Measurements from ENCODE around the gene STOM. TPM values are rescaled to one million over a fixed set of nuclear protein-coding genes. Genes with fewer than 3 reads are reported as not detected.

STOM gene
- total RNA-seq, 1 experiment from 2014 or later: 7.6 TPM

- no peak overlapping the region for H3K27ac ChIP-seq
Measured at GRCh38 chr9:121348221-121348620, 21.8 kb downstream of the STOM start.

GRCh38 chr9:121345070-121345469 lies 25.0 kb downstream of the STOM start:
- 0 out of 2 replicates have a peak overlapping the region, but pooled peaks have one; percentile 4 for H3K4me2 ChIP-seq

More at GRCh38 chr9:121348221-121348620, 21.8 kb downstream of the STOM start:
- Histone ChIP-seq H3K4me2 (no peak overlapping the region), H3K9me3 (ENCODE audit: insufficient read depth, low read depth) (no peaks in the 10 kb centered on the region), H2AFZ (no peak overlapping the region), H4K20me1 (ENCODE audit: insufficient read depth) (no peaks in the 10 kb centered on the region), H3F3A (ENCODE audit: insufficient read depth, low read depth) (peaks cover 17% of the 10 kb centered on the region), H3K4me1 (replicated peaks; ENCODE audit: insufficient read depth) (peaks cover 21% of the 10 kb centered on the region), H3K9me2 (ENCODE audit: insufficient read depth) (no peaks in the 10 kb centered on the region), H3K4me3 (no peak overlapping the region), H3K27me3 (ENCODE audit: insufficient read depth, low read depth) (no peaks in the 10 kb centered on the region), H3K36me3 (ENCODE audit: low read depth) (no peaks in the 10 kb centered on the region), H3K79me2 (ENCODE audit: low read depth) (no peaks in the 10 kb centered on the region)
- intact Hi-C loops (cut with micrococcal nuclease; ENCODE audit: unreplicated experiment): no loop called here
- TF ChIP-seq CTCF (conservative IDR thresholded peaks at IDR 0.05) (no peak), EZH2 (IDR thresholded peaks at IDR 0.05; ENCODE audit: low read depth) (no peak)
- BruUV-seq (replicated peaks): no TSS peak
- no peak for DNase-seq
- POLR2A ChIA-PET (ENCODE audit: unreplicated experiment): interaction anchor here (0.5 to 0.6 kb wide), 2 partner anchors 32 to 127 kb away, joined by 3 read pairs; no protein-coding TSS in a partner anchor
- CTCF ChIA-PET: interaction anchor here (0.5 to 1.3 kb wide), 2 partner anchors 28 to 52 kb away, joined by 3 to 4 read pairs; no protein-coding TSS in a partner anchor

GRCh38 chr9:121344184-121344583 lies 25.9 kb downstream of the STOM start:
- Histone ChIP-seq H3K36me3 (ENCODE audit: low read depth) (no peaks in the 10 kb centered on the region), H3K4me3 (no peak overlapping the region), H3K4me2 (no peak overlapping the region), H3K9me3 (ENCODE audit: insufficient read depth, low read depth) (no peaks in the 10 kb centered on the region), H3K27ac (no peak overlapping the region), H3K79me2 (ENCODE audit: low read depth) (no peaks in the 10 kb centered on the region), H3K4me1 (replicated peaks; ENCODE audit: insufficient read depth) (peaks cover 24% of the 10 kb centered on the region), H3F3A (ENCODE audit: insufficient read depth, low read depth) (peaks cover 4% of the 10 kb centered on the region; the same call in 1 of the 2 replicates), H3K9me2 (ENCODE audit: insufficient read depth) (no peaks in the 10 kb centered on the region), H4K20me1 (ENCODE audit: insufficient read depth) (no peaks in the 10 kb centered on the region), H2AFZ (no peak overlapping the region), H3K27me3 (ENCODE audit: insufficient read depth, low read depth) (no peaks in the 10 kb centered on the region)
- ChIA-PET POLR2A (ENCODE audit: unreplicated experiment) (no interaction called here), CTCF (interaction anchor here (0.5 kb wide), 1 partner anchor 123 kb away, joined by 3 read pairs; no protein-coding TSS in a partner anchor)
- no TSS peak for BruUV-seq (replicated peaks)
- no peak for DNase-seq
- TF ChIP-seq EZH2 (IDR thresholded peaks at IDR 0.05; ENCODE audit: low read depth) (no peak), CTCF (conservative IDR thresholded peaks at IDR 0.05) (no peak)
- intact Hi-C loops (cut with micrococcal nuclease; ENCODE audit: unreplicated experiment): no loop called here

More at GRCh38 chr9:121345070-121345469, 25.0 kb downstream of the STOM start:
- POLR2A ChIA-PET (ENCODE audit: unreplicated experiment): no interaction called here
- TF ChIP-seq EZH2 (IDR thresholded peaks at IDR 0.05; ENCODE audit: low read depth): no peak
- TF ChIP-seq CTCF (conservative IDR thresholded peaks at IDR 0.05): no peak
- no peaks in the 10 kb centered on the region for H3K27me3 ChIP-seq (ENCODE audit: insufficient read depth, low read depth)
- no peaks in the 10 kb centered on the region for H3K79me2 ChIP-seq (ENCODE audit: low read depth)
- H3K4me1 ChIP-seq (replicated peaks; ENCODE audit: insufficient read depth): peaks cover 24% of the 10 kb centered on the region
- peaks cover 4% of the 10 kb centered on the region; the same call in 1 of the 2 replicates for H3F3A ChIP-seq (ENCODE audit: insufficient read depth, low read depth)
- no peak overlapping the region; the same call in 1 of the 2 replicates for H3K27ac ChIP-seq
- no peak overlapping the region for H3K4me3 ChIP-seq
- no TSS peak for BruUV-seq (replicated peaks)
- peak overlapping the region; percentile 65; the same call in 1 of the 2 replicates for H2AFZ ChIP-seq
- H4K20me1 ChIP-seq (ENCODE audit: insufficient read depth): no peaks in the 10 kb centered on the region
- no peaks in the 10 kb centered on the region for H3K9me2 ChIP-seq (ENCODE audit: insufficient read depth)
- H3K36me3 ChIP-seq (ENCODE audit: low read depth): no peaks in the 10 kb centered on the region
- CTCF ChIA-PET: interaction anchor here (0.5 kb wide), 1 partner anchor 123 kb away, joined by 3 read pairs; no protein-coding TSS in a partner anchor
- no peaks in the 10 kb centered on the region for H3K9me3 ChIP-seq (ENCODE audit: insufficient read depth, low read depth)
- no peak for DNase-seq
- intact Hi-C loops (cut with micrococcal nuclease; ENCODE audit: unreplicated experiment): no loop called here
